Suprapubic skin (tissue), 4 donors: ENCODE measurements around the gene ZNF776. TPM values are rescaled to one million over a fixed set of nuclear protein-coding genes. Genes with fewer than 3 reads are reported as not detected.

Experiments used
- DNase-seq, 2 donors: peaks; one replicate each; pipeline ENCODE4 v3.0.0-alpha.2; 2019; ENCODE audit warnings: low spot score in 2 of 2
- H3K27ac ChIP-seq: fragments of 200-600 bp; sonication (generic); one replicate; pipeline ENCODE4 v1.5.1; 2019
- H3K27me3 ChIP-seq: fragments of 200-600 bp; sonication (generic); one replicate; pipeline ENCODE4 v1.5.1; 2019
- H3K36me3 ChIP-seq: fragments of 200-600 bp; sonication (generic); one replicate; pipeline ENCODE4 v1.5.1; 2019
- H3K4me1 ChIP-seq: fragments of 200-600 bp; sonication (generic); one replicate; pipeline ENCODE4 v1.5.1; 2019
- H3K4me3 ChIP-seq: fragments of 200-600 bp; sonication (generic); one replicate; pipeline ENCODE4 v1.5.1; 2019; ENCODE audit warnings: mild to moderate bottlenecking
- H3K9me3 ChIP-seq: fragments of 200-600 bp; sonication (generic); one replicate; pipeline ENCODE4 v1.5.1; 2019
- CTCF ChIP-seq, 2 donors: fragments of 200-600 bp in 1 of 2; fragments of 450-650 bp in 1 of 2; sonication (generic) in 1 of 2; IDR thresholded peaks; one replicate each; pipeline ENCODE4 v1.5.1; 2016 to 2019; ENCODE audit warnings: antibody characterized with exemption in 2 of 2, mild to moderate bottlenecking in 1 of 2, moderate library complexity in 1 of 2
- EP300 ChIP-seq: sonication (generic); formaldehyde crosslinking; IDR thresholded peaks from one replicate; pipeline ENCODE4 v1.6.1; 2017; ENCODE audit warnings: antibody characterized with exemption
- POLR2A ChIP-seq, 2 donors: fragments of 450-650 bp; IDR thresholded peaks; one replicate each; pipeline ENCODE4 v1.6.1; 2017; ENCODE audit warnings: antibody characterized with exemption in 2 of 2, mild to moderate bottlenecking in 2 of 2, moderate library complexity in 2 of 2
- POLR2AphosphoS5 ChIP-seq, 3 donors: sonication (generic); formaldehyde crosslinking; IDR thresholded peaks; one replicate each; pipeline ENCODE4 v1.6.1; 2017; ENCODE audit warnings: antibody characterized with exemption in 3 of 3
- WGBS: methylation state at CpG from one replicate; pipeline ENCODE4 v1.1.5; 2018; 5-methylcytosine and 5-hydroxymethylcytosine counted together
- total RNA-seq, 4 donors: library from RNA; depleted of rRNA; stranded (reverse); fragments of >200 nt; gene quantifications; one replicate each; pipeline ENCODE4 v1.1.0, GENCODE V29; 2016

ZNF776 gene
- total RNA-seq, 4 donors from 2014 or later: 11.2 to 23.8 (median 15.0) TPM

GRCh38 chr19:57769345-57770131 lies 22.9 kb downstream of the ZNF776 start, which contains the start of gene ZNF586:
ZNF586 (plus strand) TSS chr19:57769676; CDS start chr19:57769843, 167 bp downstream.
- Histone ChIP-seq H3K27me3 (no peaks in the 10 kb centered on the region), H3K27ac (peak within 1 kb of the TSS; percentile 77), H3K9me3 (peaks cover 5% of the 10 kb centered on the region), H3K4me1 (peaks cover 17% of the 10 kb centered on the region), H3K36me3 (peaks cover 19% of the 10 kb centered on the region), H3K4me3 (peak within 1 kb of the TSS; percentile 61)
- WGBS: 7% methylated on average over 36 of the region's 61 CpGs
- TF ChIP-seq POLR2A (IDR thresholded peaks at IDR 0.05) (peak in 1 of 2 donors; percentile 47), POLR2AphosphoS5 (IDR thresholded peaks at IDR 0.05) (peak; percentile 20 to 84 (median 53)), EP300 (no peak)
- DNase-seq: peak; percentile 91 to 94

- DNase-seq: no peak
- Histone ChIP-seq H3K36me3 (peaks cover 32% of the 10 kb centered on the region), H3K27me3 (no peaks in the 10 kb centered on the region), H3K4me3 (no peak overlapping the region), H3K27ac (no peak overlapping the region), H3K4me1 (peaks cover 17% of the 10 kb centered on the region), H3K9me3 (peaks cover 5% of the 10 kb centered on the region)
- 98% methylated on average over 4 of the region's 4 CpGs for WGBS
- no peak for TF ChIP-seq CTCF (IDR thresholded peaks at IDR 0.05)
- no peak for TF ChIP-seq POLR2AphosphoS5 (IDR thresholded peaks at IDR 0.05)
- TF ChIP-seq POLR2A (IDR thresholded peaks at IDR 0.05): no peak
- no peak for TF ChIP-seq EP300
Measured at GRCh38 chr19:57771417-57771816, 24.8 kb downstream of the ZNF776 start.

GRCh38 chr19:57773488-57773887 lies 26.9 kb downstream of the ZNF776 start:
- no peak for DNase-seq
- Histone ChIP-seq H3K4me3 (no peak overlapping the region), H3K27me3 (no peaks in the 10 kb centered on the region), H3K27ac (no peak overlapping the region), H3K36me3 (peaks cover 53% of the 10 kb centered on the region), H3K9me3 (peaks cover 19% of the 10 kb centered on the region), H3K4me1 (peaks cover 17% of the 10 kb centered on the region)
- WGBS: 91% methylated on average over 2 of the region's 3 CpGs
- no peak for TF ChIP-seq POLR2A (IDR thresholded peaks at IDR 0.05)
- TF ChIP-seq EP300: no peak
- TF ChIP-seq CTCF (IDR thresholded peaks at IDR 0.05): no peak
- no peak for TF ChIP-seq POLR2AphosphoS5 (IDR thresholded peaks at IDR 0.05)

- Histone ChIP-seq H3K36me3 (peaks cover 76% of the 10 kb centered on the region), H3K27ac (no peak overlapping the region), H3K4me3 (no peak overlapping the region), H3K27me3 (no peaks in the 10 kb centered on the region), H3K9me3 (peaks cover 38% of the 10 kb centered on the region), H3K4me1 (no peaks in the 10 kb centered on the region)
- no peak for TF ChIP-seq POLR2A (IDR thresholded peaks at IDR 0.05)
- TF ChIP-seq POLR2AphosphoS5 (IDR thresholded peaks at IDR 0.05): no peak
- no peak for TF ChIP-seq EP300
- no peak for TF ChIP-seq CTCF (IDR thresholded peaks at IDR 0.05)
- no peak for DNase-seq
- 90% methylated on average over 6 of the region's 6 CpGs for WGBS
Measured at GRCh38 chr19:57776764-57777296, 30.2 kb downstream of the ZNF776 start.

GRCh38 chr19:57778336-57778735 lies 31.7 kb downstream of the ZNF776 start:
- Histone ChIP-seq H3K4me3 (no peak overlapping the region), H3K27me3 (no peaks in the 10 kb centered on the region), H3K27ac (no peak overlapping the region), H3K36me3 (peaks cover 68% of the 10 kb centered on the region), H3K4me1 (no peaks in the 10 kb centered on the region), H3K9me3 (peaks cover 41% of the 10 kb centered on the region)
- DNase-seq: no peak
- TF ChIP-seq CTCF (IDR thresholded peaks at IDR 0.05): no peak
- no peak for TF ChIP-seq POLR2AphosphoS5 (IDR thresholded peaks at IDR 0.05)
- no peak for TF ChIP-seq POLR2A (IDR thresholded peaks at IDR 0.05)
- TF ChIP-seq EP300: no peak
- 100% methylated on average over 4 of the region's 4 CpGs for WGBS
